D721Med (cell line): ENCODE results near the gene CASQ2.

Source experiments
- DNase-seq: peaks from one replicate; pipeline ENCODE4 v3.0.0; 2011; ENCODE audit warnings: low spot score; ENCODE audit not compliant: insufficient read length
- FAIRE-seq: peaks from 2 replicates; lab custom pipeline; 2011; peaks lifted over from hg19 to GRCh38; lab: Jason Lieb, UNC
- CTCF ChIP-seq: IDR thresholded peaks from 2 replicates; pipeline ENCODE4 v1.5.1; 2012; ENCODE audit warnings: mild to moderate bottlenecking, control low read depth; ENCODE audit not compliant: insufficient read depth; ENCODE audit errors: missing control alignments

The CASQ2 gene

GRCh38 chr1:115764541-115764940, 4.0 kb downstream of the CASQ2 start:
- peak; percentile 28 for TF ChIP-seq CTCF
- FAIRE-seq, result no peak
- DNase-seq, result no peak

- no peak for TF ChIP-seq CTCF
- FAIRE-seq, result no peak
Observed at GRCh38 chr1:115762779-115763178, 5.7 kb downstream of the CASQ2 start.

DNA sequence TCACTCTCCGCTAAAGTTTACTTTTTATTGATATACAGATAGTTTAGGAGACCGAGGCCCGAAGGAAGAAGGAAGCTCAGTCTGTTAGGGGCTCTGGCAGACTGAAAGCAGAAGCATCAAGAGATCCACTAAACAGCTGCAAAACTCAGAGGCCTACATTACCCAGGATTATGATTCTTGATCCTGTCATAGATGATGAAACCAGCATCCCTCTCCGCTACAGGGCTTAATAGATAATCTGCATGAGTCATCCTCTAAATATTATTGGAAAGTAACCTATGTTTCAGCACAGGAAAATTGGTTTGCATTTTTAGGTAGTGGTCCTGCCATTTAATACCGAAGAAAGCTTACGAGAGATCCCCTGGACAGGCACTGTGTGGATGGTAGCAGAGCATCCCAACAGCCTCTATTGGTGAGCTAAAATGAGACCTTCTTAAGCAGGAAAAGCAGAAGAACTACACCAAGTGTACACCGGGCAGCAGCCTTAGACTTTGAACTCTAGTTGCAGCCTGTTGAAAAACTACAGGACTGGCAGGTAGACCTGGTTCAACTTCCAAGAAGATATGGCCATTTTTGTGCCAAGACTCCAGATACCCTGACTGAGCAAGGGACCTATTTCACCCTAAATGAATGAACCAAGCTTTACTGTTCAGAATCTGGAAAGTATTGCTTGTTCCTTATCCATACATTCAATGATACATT, 6.8 kb downstream of the CASQ2 start:
- FAIRE-seq, result no peak
- TF ChIP-seq CTCF, result no peak
- DNase-seq, result no peak

More at GRCh38 chr1:115762779-115763178, 5.7 kb downstream of the CASQ2 start:
- DNase-seq, result no peak

DNA sequence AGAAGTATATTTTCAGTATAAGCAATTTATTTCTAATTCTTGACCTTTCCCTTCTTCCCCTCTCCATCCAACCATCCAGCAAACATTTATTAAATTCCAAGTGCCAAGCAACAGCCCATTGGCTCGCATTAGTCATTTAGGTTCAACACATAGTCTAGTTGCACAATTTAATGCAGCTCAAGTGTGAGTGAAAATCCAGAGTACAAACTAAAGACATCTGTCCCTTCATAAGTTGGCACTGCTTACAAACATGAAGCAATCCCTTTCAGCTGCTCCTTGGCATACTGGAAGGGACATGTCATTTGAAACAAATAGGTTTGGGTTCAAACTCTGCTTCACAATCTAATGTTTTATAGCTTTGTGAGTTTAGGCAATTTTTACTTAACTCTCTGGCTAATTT, 10.7 kb downstream of the CASQ2 start:
- TF ChIP-seq CTCF, result no peak
- no peak for FAIRE-seq

DNA sequence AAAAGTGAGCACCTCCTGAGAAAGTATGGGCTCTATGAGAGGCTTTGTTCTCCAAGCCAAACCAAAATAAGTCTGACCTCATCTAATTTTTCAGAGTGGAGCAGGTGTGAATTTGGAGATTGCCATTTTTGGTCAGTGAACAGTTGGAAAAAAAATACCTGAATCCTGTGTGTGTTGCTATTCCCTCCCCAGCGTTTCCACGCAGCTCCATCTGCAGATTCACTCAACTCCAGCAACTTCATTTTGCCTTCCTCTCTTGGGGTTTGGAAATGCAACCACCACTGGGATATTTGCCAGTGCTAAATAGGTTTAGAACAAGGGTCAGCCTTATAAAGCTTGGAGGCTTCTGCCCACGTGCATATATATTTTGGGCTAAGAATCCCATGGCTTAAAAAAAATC, 11.2 kb downstream of the CASQ2 start:
- TF ChIP-seq CTCF, result no peak
- DNase-seq (no peak), FAIRE-seq (no peak)

More for the DNA sequence above, 10.7 kb downstream of the CASQ2 start:
- no peak for DNase-seq

DNA sequence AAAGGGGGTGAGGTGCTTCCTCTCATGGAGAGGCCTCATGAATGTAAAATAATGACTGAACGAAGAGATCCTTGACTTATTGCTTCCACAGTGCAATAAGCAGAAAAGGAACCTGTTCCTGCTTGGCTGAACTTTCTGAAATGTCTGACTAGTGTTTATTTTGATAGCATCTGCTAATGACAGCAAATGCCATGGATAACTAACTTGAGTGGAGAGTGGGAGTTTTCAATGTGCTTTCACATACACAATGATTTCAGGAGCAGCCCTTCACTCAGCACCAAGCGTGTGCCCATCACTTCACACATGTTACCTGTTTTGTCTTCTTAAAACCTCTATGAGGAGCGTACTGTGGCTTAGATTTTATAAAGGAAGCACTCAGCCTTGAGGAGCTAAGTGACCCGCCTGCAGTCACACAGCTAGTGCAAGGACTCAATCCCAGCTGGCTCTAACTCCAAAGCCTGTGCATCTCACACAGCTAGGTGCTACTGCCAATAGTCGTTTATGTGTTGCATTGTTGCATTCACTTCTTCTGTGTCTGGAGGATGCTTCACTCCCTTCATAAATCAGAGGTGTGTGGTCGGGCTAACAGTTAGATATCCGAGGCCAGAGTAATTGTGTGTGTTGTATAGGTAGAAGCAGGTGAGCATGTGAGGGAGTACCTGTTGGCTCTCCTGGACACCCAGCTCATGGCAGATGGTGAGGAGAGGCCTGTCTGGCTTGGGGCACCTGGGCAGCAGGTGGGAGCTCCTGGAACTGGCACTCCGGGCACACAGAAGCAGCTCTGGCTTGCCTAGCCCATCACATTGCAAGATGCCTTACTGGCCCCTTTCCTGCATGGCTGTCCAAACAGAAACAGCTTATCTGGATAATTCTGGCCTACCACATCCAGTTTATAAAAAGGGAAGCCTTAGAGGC, 12.8 kb downstream of the CASQ2 start:
- FAIRE-seq (no peak), DNase-seq (no peak)
- TF ChIP-seq CTCF, result no peak
